Activated CD4-positive, alpha-beta T cell treated with anti-CD3 and anti-CD28 coated beads, Interleukin-2, amount 50 U/mL, for 16 hours (primary cell): Measurements from ENCODE around the gene TRPM6.
"Not testable (repeated sequence)": the region's sequence is repeated elsewhere in the genome, so short reads cannot be mapped to it uniquely, and the experiment has no call there.

Experiments
- DNase-seq: peaks from one replicate; pipeline ENCODE4 v3.0.0-alpha.2; 2020

Gene TRPM6

GRCh38 chr9:74858751-74859414 lies 28.8 kb downstream of the TRPM6 start:
- peak; percentile 59 for DNase-seq

GRCh38 chr9:74856989-74857388 lies 30.7 kb downstream of the TRPM6 start:
- DNase-seq: no peak

- DNase-seq: no peak
Measured at GRCh38 chr9:74855072-74855471, 32.6 kb downstream of the TRPM6 start.

GRCh38 chr9:74853024-74853423 lies 34.7 kb downstream of the TRPM6 start:
- not testable (repeated sequence) for DNase-seq

- peak; percentile 16 for DNase-seq
Measured at GRCh38 chr9:74848153-74848525, 39.6 kb downstream of the TRPM6 start.

GRCh38 chr9:74847478-74848152 lies 40.1 kb downstream of the TRPM6 start:
- DNase-seq: peak; percentile 68

- no peak for DNase-seq
Measured at GRCh38 chr9:74846766-74847165, 41.0 kb downstream of the TRPM6 start.

GRCh38 chr9:74838351-74838750 lies 49.4 kb downstream of the TRPM6 start:
- DNase-seq: no peak

GRCh38 chr9:74824654-74825053 lies 63.1 kb downstream of the TRPM6 start:
- DNase-seq: no peak

GRCh38 chr9:74821636-74822035 lies 66.1 kb downstream of the TRPM6 start:
- DNase-seq: no peak

GRCh38 chr9:74817816-74818215 lies 69.9 kb downstream of the TRPM6 start:
- DNase-seq: no peak

- DNase-seq: no peak
Measured at GRCh38 chr9:74817281-74817810, 70.4 kb downstream of the TRPM6 start.

GRCh38 chr9:74810200-74810599 lies 77.5 kb downstream of the TRPM6 start:
- DNase-seq: no peak

- DNase-seq: no peak
Measured at GRCh38 chr9:74804018-74804385, 83.7 kb downstream of the TRPM6 start.

GRCh38 chr9:74803376-74804017 lies 84.2 kb downstream of the TRPM6 start:
- no peak for DNase-seq

- DNase-seq: no peak
Measured at GRCh38 chr9:74800226-74800625, 87.5 kb downstream of the TRPM6 start.

GRCh38 chr9:74795803-74796202 lies 91.9 kb downstream of the TRPM6 start:
- DNase-seq: no peak

- no peak for DNase-seq
Measured at GRCh38 chr9:74795081-74795480, 92.6 kb downstream of the TRPM6 start.

- no peak for DNase-seq
Measured at GRCh38 chr9:74784506-74784905, 103.2 kb downstream of the TRPM6 start.

GRCh38 chr9:74783408-74783807 lies 104.3 kb downstream of the TRPM6 start:
- DNase-seq: no peak

- peak; percentile 70 for DNase-seq
Measured at GRCh38 chr9:74777136-74777879, 110.4 kb downstream of the TRPM6 start.

GRCh38 chr9:74775396-74775795 lies 112.3 kb downstream of the TRPM6 start:
- no peak for DNase-seq

GRCh38 chr9:74773886-74774479 lies 113.7 kb downstream of the TRPM6 start:
- DNase-seq: peak; percentile 74
